Neural crest cell (in vitro differentiated cells): ENCODE data around the gene MYO1B. TPM values are rescaled to one million over a fixed set of nuclear protein-coding genes. Genes with fewer than 3 reads are reported as not detected.

Experiments
- DNase-seq: peaks from one replicate; pipeline ENCODE4 v3.0.0; 2021; ENCODE audit warnings: low read depth, mixed read lengths, low spot score
- H3K27ac Mint-ChIP-seq: one replicate; pipeline ENCODE4 v1.8.0; 2021; ENCODE audit warnings: mild to moderate bottlenecking, mixed read lengths; ENCODE audit not compliant: unreplicated experiment
- H3K27me3 Mint-ChIP-seq: 2 replicates; pipeline ENCODE4 v1.8.0; 2021; ENCODE audit warnings: low read depth, mild to moderate bottlenecking, mixed read lengths
- H3K36me3 Mint-ChIP-seq: 2 replicates; pipeline ENCODE4 v1.8.0; 2021; ENCODE audit warnings: low read depth, mild to moderate bottlenecking, mixed read lengths
- H3K4me1 Mint-ChIP-seq: 2 replicates; pipeline ENCODE4 v1.8.0; 2021; ENCODE audit warnings: mixed read lengths
- H3K4me3 Mint-ChIP-seq: one replicate; pipeline ENCODE4 v1.8.0; 2021; ENCODE audit warnings: mild to moderate bottlenecking, mixed read lengths
- H3K9me3 Mint-ChIP-seq: 2 replicates; pipeline ENCODE4 v1.8.0; 2021; ENCODE audit warnings: mixed read lengths
- CTCF ChIP-seq: fragments of 200-600 bp; sonication (generic); conservative IDR thresholded peaks from 2 replicates; pipeline ENCODE4 v1.5.0; 2021; ENCODE audit warnings: antibody characterized with exemption, mild to moderate bottlenecking
- total RNA-seq: library from RNA; stranded (reverse); gene quantifications from 2 replicates; pipeline ENCODE4 v1.2.1, GENCODE V29; 2021

The MYO1B gene
- total RNA-seq, 1 donor from 2014 or later: 116 TPM

- DNase-seq: no peak
- H3K4me1 Mint-ChIP-seq: no peaks in the 10 kb centered on the region
- H3K27ac Mint-ChIP-seq: no peak overlapping the region
- H3K27me3 Mint-ChIP-seq: no peaks in the 10 kb centered on the region
- no peaks in the 10 kb centered on the region for H3K9me3 Mint-ChIP-seq
- TF ChIP-seq CTCF: no peak
- no peak overlapping the region for H3K4me3 Mint-ChIP-seq
- H3K36me3 Mint-ChIP-seq: peaks cover 33% of the 10 kb centered on the region
These were observed 105.6 kb downstream of the MYO1B start for GRCh38 chr2:191350826-191351225.

GRCh38 chr2:191351298-191351697, 106.1 kb downstream of the MYO1B start:
- no peak for DNase-seq
- TF ChIP-seq CTCF: no peak
- Mint-ChIP-seq H3K27ac (no peak overlapping the region), H3K27me3 (no peaks in the 10 kb centered on the region), H3K9me3 (no peaks in the 10 kb centered on the region), H3K36me3 (peaks cover 33% of the 10 kb centered on the region), H3K4me1 (no peaks in the 10 kb centered on the region), H3K4me3 (no peak overlapping the region)

GRCh38 chr2:191351921-191352320, 106.7 kb downstream of the MYO1B start:
- Mint-ChIP-seq H3K27me3 (no peaks in the 10 kb centered on the region), H3K4me3 (no peak overlapping the region), H3K27ac (no peak overlapping the region), H3K4me1 (no peaks in the 10 kb centered on the region), H3K36me3 (peaks cover 37% of the 10 kb centered on the region), H3K9me3 (no peaks in the 10 kb centered on the region)
- no peak for DNase-seq
- TF ChIP-seq CTCF: no peak

- no peaks in the 10 kb centered on the region for H3K9me3 Mint-ChIP-seq
- no peak overlapping the region for H3K27ac Mint-ChIP-seq
- no peaks in the 10 kb centered on the region for H3K4me1 Mint-ChIP-seq
- no peak for TF ChIP-seq CTCF
- no peak overlapping the region for H3K4me3 Mint-ChIP-seq
- H3K27me3 Mint-ChIP-seq: no peaks in the 10 kb centered on the region
- peaks cover 38% of the 10 kb centered on the region for H3K36me3 Mint-ChIP-seq
- no peak for DNase-seq
These were observed 107.3 kb downstream of the MYO1B start for GRCh38 chr2:191352536-191352935.

GRCh38 chr2:191355170-191355758, 110.1 kb downstream of the MYO1B start:
- Mint-ChIP-seq H3K36me3 (peaks cover 25% of the 10 kb centered on the region), H3K27me3 (no peaks in the 10 kb centered on the region), H3K4me1 (no peaks in the 10 kb centered on the region), H3K27ac (peak overlapping the region; percentile 6), H3K4me3 (no peak overlapping the region), H3K9me3 (no peaks in the 10 kb centered on the region)
- TF ChIP-seq CTCF: no peak
- no peak for DNase-seq
